Adrenal gland (tissue), 5 donors: ENCODE data around the gene PTRHD1.
"Not testable (repeated sequence)": the region's sequence is repeated elsewhere in the genome, so short reads cannot be mapped to it uniquely, and the experiment has no call there.

Source experiments
- POLR2A ChIP-seq, 2 donors: fragments of 450-650 bp; IDR thresholded peaks; one replicate each; pipeline ENCODE4 v1.6.1; 2017; ENCODE audit warnings: antibody characterized with exemption in 2 of 2, mild to moderate bottlenecking in 2 of 2, moderate library complexity in 1 of 2
- TF ChIP-seq, protein P1 (sequence below), 6 experiments: fragments of 450-650 bp in 4 of 6; fragments of 200-600 bp in 2 of 6; sonication (generic) in 1 of 6; IDR thresholded peaks; 1 replicate in 5 of 6; 2 replicates in 1 of 6; pipeline versions ENCODE4 v1.5.1 to v1.8.0; 2016 to 2021; ENCODE audit warnings: antibody characterized with exemption in 6 of 6, mild to moderate bottlenecking in 2 of 6, moderate library complexity in 1 of 6
- donor health status: DM: no; HTN: no; CAD: no.

DNA sequence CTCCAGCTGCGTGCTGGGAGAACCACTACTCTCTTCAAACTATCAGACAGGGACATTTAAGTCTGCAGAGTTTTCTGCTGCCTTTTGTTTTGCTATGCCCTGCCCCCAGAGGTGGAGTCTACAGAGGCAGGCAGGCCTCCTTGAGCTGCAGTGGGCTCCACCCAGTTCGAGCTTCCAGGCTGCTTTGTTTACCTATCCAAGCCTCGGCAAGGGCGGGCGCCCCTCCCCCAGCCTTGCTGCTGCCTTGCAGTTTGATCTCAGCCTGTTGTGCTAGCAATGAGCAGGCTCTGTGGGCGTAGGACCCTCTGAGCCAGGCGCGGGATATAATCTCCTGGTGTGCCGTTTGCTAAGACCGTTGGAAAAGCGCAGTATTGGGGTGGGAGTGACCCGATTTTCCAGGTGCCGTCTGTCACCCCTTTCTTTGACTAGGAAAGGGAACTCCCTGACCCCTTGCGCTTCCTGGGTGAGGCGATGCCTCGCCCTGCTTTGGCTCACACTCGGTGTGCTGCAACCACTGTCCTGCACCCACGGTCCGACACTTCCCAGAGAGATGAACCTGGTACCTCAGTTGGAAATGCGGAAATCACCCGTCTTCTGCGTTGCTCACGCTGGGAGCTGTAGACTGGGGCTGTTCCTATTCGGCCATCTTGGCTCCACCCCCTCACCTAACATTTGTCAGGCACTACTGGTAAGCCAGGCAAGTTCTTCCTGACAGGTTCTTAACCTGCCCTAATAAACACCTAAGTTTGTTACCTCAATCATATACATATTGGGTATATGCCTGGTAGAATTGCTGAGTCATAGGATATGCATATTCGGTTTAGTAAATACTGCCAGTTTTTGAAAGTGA, 12.8 kb upstream of the PTRHD1 start:
- TF ChIP-seq, protein P1, sequence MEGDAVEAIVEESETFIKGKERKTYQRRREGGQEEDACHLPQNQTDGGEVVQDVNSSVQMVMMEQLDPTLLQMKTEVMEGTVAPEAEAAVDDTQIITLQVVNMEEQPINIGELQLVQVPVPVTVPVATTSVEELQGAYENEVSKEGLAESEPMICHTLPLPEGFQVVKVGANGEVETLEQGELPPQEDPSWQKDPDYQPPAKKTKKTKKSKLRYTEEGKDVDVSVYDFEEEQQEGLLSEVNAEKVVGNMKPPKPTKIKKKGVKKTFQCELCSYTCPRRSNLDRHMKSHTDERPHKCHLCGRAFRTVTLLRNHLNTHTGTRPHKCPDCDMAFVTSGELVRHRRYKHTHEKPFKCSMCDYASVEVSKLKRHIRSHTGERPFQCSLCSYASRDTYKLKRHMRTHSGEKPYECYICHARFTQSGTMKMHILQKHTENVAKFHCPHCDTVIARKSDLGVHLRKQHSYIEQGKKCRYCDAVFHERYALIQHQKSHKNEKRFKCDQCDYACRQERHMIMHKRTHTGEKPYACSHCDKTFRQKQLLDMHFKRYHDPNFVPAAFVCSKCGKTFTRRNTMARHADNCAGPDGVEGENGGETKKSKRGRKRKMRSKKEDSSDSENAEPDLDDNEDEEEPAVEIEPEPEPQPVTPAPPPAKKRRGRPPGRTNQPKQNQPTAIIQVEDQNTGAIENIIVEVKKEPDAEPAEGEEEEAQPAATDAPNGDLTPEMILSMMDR (IDR thresholded peaks at IDR 0.05), result not testable (repeated sequence)
- not testable (repeated sequence) for TF ChIP-seq POLR2A (IDR thresholded peaks at IDR 0.05)
